Fibroblast of lung (primary cell): Measurements from ENCODE around the gene KRT75.

Experiments used
- CTCF ChIP-seq, 2 donors: IDR thresholded peaks in 1 of 2; conservative IDR thresholded peaks in 1 of 2; 1 replicate in 1 of 2; 2 replicates in 1 of 2; pipeline ENCODE4 v1.5.1; 2011 to 2012; ENCODE audit warnings: low read length in 2 of 2, control low read depth in 1 of 2, inconsistent platforms in 1 of 2, low read depth in 1 of 2, mild to moderate bottlenecking in 1 of 2
- EZH2 ChIP-seq: IDR thresholded peaks from 2 replicates; pipeline ENCODE4 v1.5.1; 2012; ENCODE audit warnings: low read length, control low read depth, mild to moderate bottlenecking; ENCODE audit errors: missing control alignments

GRCh38 chr12:52461693-52462092, 27.5 kb upstream of the KRT75 start:
- TF ChIP-seq CTCF (conservative IDR thresholded peaks at IDR 0.05 in 1 of 2, IDR thresholded peaks at IDR 0.05 in 1 of 2; ENCODE audit: low read depth in 1 of 2, low read length in 2 of 2) (no peak), EZH2 (no peak)
